GM23248 (cell line): ENCODE results near the gene USP12. TPM values are rescaled to one million over a fixed set of nuclear protein-coding genes. Genes with fewer than 3 reads are reported as not detected.
"Not testable (repeated sequence)": the region's sequence is repeated elsewhere in the genome, so short reads cannot be mapped to it uniquely, and the experiment has no call there.

Experiments used
- DNase-seq: peaks from one replicate; pipeline ENCODE4 v3.0.0-alpha.2; 2015
- H2AFZ ChIP-seq: fragments of 200-600 bp; sonication (generic); 2 replicates; pipeline ENCODE4 v1.6.1; 2016; ENCODE audit warnings: antibody characterized with exemption
- H3F3A ChIP-seq: fragments of 200-600 bp; sonication (generic); 2 replicates; pipeline ENCODE4 v1.6.1; 2016; ENCODE audit warnings: mild to moderate bottlenecking, antibody characterized with exemption, mixed run types; ENCODE audit not compliant: insufficient read depth
- H3K27ac ChIP-seq: fragments of 200-600 bp; sonication (generic); 2 replicates; pipeline ENCODE4 v1.5.1; 2016; ENCODE audit warnings: mild to moderate bottlenecking
- H3K27me3 ChIP-seq: fragments of 200-600 bp; sonication (generic); replicated peaks from 2 replicates; pipeline ENCODE4 v1.6.1; 2016; ENCODE audit warnings: mild to moderate bottlenecking; ENCODE audit not compliant: insufficient read depth
- H3K36me3 ChIP-seq: fragments of 200-600 bp; sonication (generic); 2 replicates; pipeline ENCODE4 v1.6.1; 2016; ENCODE audit warnings: low read depth, mild to moderate bottlenecking
- H3K4me1 ChIP-seq: fragments of 200-600 bp; sonication (generic); 2 replicates; pipeline ENCODE4 v1.6.1; 2016; ENCODE audit warnings: mild to moderate bottlenecking; ENCODE audit not compliant: insufficient read depth
- H3K4me2 ChIP-seq: fragments of 200-600 bp; sonication (generic); one replicate; pipeline ENCODE4 v1.6.1; 2016; ENCODE audit warnings: mild to moderate bottlenecking; ENCODE audit not compliant: unreplicated experiment
- H3K4me3 ChIP-seq: fragments of 200-600 bp; sonication (generic); 2 replicates; pipeline ENCODE4 v1.5.1; 2016; ENCODE audit warnings: mild to moderate bottlenecking
- H3K79me2 ChIP-seq: fragments of 200-600 bp; sonication (generic); 2 replicates; pipeline ENCODE4 v1.6.1; 2016; ENCODE audit warnings: mild to moderate bottlenecking; ENCODE audit not compliant: insufficient read depth
- H3K9ac ChIP-seq: fragments of 200-600 bp; sonication (generic); 2 replicates; pipeline ENCODE4 v1.6.1; 2016; ENCODE audit warnings: mild to moderate bottlenecking
- H3K9me2 ChIP-seq: fragments of 200-600 bp; sonication (generic); 2 replicates; pipeline ENCODE4 v1.6.1; 2016; ENCODE audit warnings: mixed run types, mild to moderate bottlenecking, moderate library complexity; ENCODE audit not compliant: insufficient read depth
- H3K9me3 ChIP-seq: fragments of 200-600 bp; sonication (generic); one replicate; pipeline ENCODE4 v1.6.1; 2017; ENCODE audit warnings: low read depth
- H4K20me1 ChIP-seq: fragments of 200-600 bp; sonication (generic); 2 replicates; pipeline ENCODE4 v1.6.0; 2016; ENCODE audit not compliant: insufficient read depth
- EZH2 ChIP-seq: fragments of 200-600 bp; sonication (generic); IDR thresholded peaks from 2 replicates; pipeline ENCODE4 v1.6.1; 2018; ENCODE audit warnings: antibody characterized with exemption, mild to moderate bottlenecking; ENCODE audit not compliant: insufficient read depth, poor library complexity, severe bottlenecking
- EZH2phosphoT487 ChIP-seq: fragments of 200-600 bp; sonication (generic); IDR thresholded peaks from 2 replicates; pipeline ENCODE4 v1.6.1; 2018; ENCODE audit warnings: antibody characterized with exemption, moderate library complexity, mild to moderate bottlenecking, low read depth; ENCODE audit not compliant: insufficient read depth
- WGBS, 2 experiments: methylation state at CpG; one replicate each; pipeline ENCODE4 v1.1.6; 2015 to 2017; ENCODE audit warnings: low lambda C conversion rate in 2 of 2, low coverage in 1 of 2; ENCODE audit errors: missing lambda C conversion rate in 2 of 2; 5-methylcytosine and 5-hydroxymethylcytosine counted together
- in situ Hi-C: fragments of 300-500 bp; cut with MboI; formaldehyde crosslinking; loops from 2 replicates; pipeline ENCODE4 v1.15.0; 2020
- polyA plus RNA-seq: library from polyadenylated mRNA; unstranded; fragments of >200 nt; fragmentation: Nextera tagmentation; extraction: Ambion mirVana; gene quantifications from 2 replicates; pipeline ENCODE4 v1.2.1, GENCODE V29; 2016
- total RNA-seq: library from RNA; depleted of rRNA; stranded (reverse); fragments of >200 nt; shearing (Covaris generic); gene quantifications from 2 replicates; pipeline ENCODE4 v1.2.3, GENCODE V29; 2014

The USP12 gene
- total and polyA plus RNA-seq, 2 experiments from 2014 or later = 16.0 to 18.9 TPM

- Histone ChIP-seq H3K4me1 (peaks cover 30% of the 10 kb centered on the region), H3K36me3 (no peaks in the 10 kb centered on the region), H3K27me3 (no peaks in the 10 kb centered on the region), H3F3A (peaks cover 18% of the 10 kb centered on the region), H2AFZ (no peak overlapping the region; the same call in 1 of the 2 replicates), H3K27ac (no peak overlapping the region), H3K9me3 (no peaks in the 10 kb centered on the region), H3K9me2 (no peaks in the 10 kb centered on the region), H3K79me2 (no peaks in the 10 kb centered on the region), H3K9ac (no peak overlapping the region), H4K20me1 (no peaks in the 10 kb centered on the region), H3K4me2 (peak overlapping the region; percentile 3), H3K4me3 (no peak overlapping the region)
- TF ChIP-seq EZH2 = no peak
- no peak for TF ChIP-seq EZH2phosphoT487
- in situ Hi-C loops = no loop called here
- 36 to 44% methylated on average over 1 of the region's 1 CpG for WGBS, 2 experiments
- no peak for DNase-seq
Observed at GRCh38 chr13:27192973-27193372, 21.4 kb upstream of the USP12 start.

GRCh38 chr13:27192367-27192766 lies 20.8 kb upstream of the USP12 start:
- H3K9me2 ChIP-seq, in situ Hi-C loops, H3K79me2 ChIP-seq, DNase-seq, H3K4me3 ChIP-seq, H4K20me1 ChIP-seq, H3K27ac ChIP-seq, H3K36me3 ChIP-seq, H3K4me2 ChIP-seq, H3K27me3 ChIP-seq, H3K9ac ChIP-seq, H3K9me3 ChIP-seq: not testable (repeated sequence)
- WGBS, 2 experiments = 17 to 27% methylated on average over 1 of the region's 1 CpG
- H3K4me1 ChIP-seq = peaks cover 30% of the 10 kb centered on the region
- peaks cover 18% of the 10 kb centered on the region for H3F3A ChIP-seq
- peak overlapping the region; percentile 29; the same call in 1 of the 2 replicates for H2AFZ ChIP-seq

GRCh38 chr13:27189192-27189591 lies 17.6 kb upstream of the USP12 start:
- Histone ChIP-seq H3K4me3 (no peak overlapping the region), H3K36me3 (no peaks in the 10 kb centered on the region), H3F3A (0 out of 2 replicates have a peak, but pooled peaks cover 4% of the 10 kb centered on the region), H2AFZ (no peak overlapping the region), H3K27ac (no peak overlapping the region), H3K9ac (no peak overlapping the region), H4K20me1 (no peaks in the 10 kb centered on the region), H3K4me1 (peaks cover 14% of the 10 kb centered on the region), H3K9me2 (no peaks in the 10 kb centered on the region), H3K4me2 (no peak overlapping the region), H3K27me3 (no peaks in the 10 kb centered on the region), H3K9me3 (no peaks in the 10 kb centered on the region), H3K79me2 (no peaks in the 10 kb centered on the region)
- no peak for DNase-seq
- TF ChIP-seq EZH2 (no peak), EZH2phosphoT487 (no peak)
- in situ Hi-C loops = no loop called here

- H3K36me3 ChIP-seq = no peaks in the 10 kb centered on the region
- H3K9me2 ChIP-seq = no peaks in the 10 kb centered on the region
- H2AFZ ChIP-seq = no peak overlapping the region
- no peak overlapping the region for H3K9ac ChIP-seq
- no peak overlapping the region for H3K27ac ChIP-seq
- H3K27me3 ChIP-seq = no peaks in the 10 kb centered on the region
- no peak for TF ChIP-seq EZH2phosphoT487
- no peak for TF ChIP-seq EZH2
- H4K20me1 ChIP-seq = no peaks in the 10 kb centered on the region
- 93 to 96% methylated on average over 4 of the region's 4 CpGs for WGBS, 2 experiments
- H3F3A ChIP-seq = peaks cover 11% of the 10 kb centered on the region
- no peaks in the 10 kb centered on the region for H3K79me2 ChIP-seq
- H3K4me2 ChIP-seq = no peak overlapping the region
- DNase-seq = no peak
- in situ Hi-C loops = no loop called here
- no peak overlapping the region for H3K4me3 ChIP-seq
- H3K4me1 ChIP-seq = peaks cover 17% of the 10 kb centered on the region
- no peaks in the 10 kb centered on the region for H3K9me3 ChIP-seq
Observed at GRCh38 chr13:27188239-27188638, 16.6 kb upstream of the USP12 start.

GRCh38 chr13:27186295-27186694 lies 14.7 kb upstream of the USP12 start:
- no peaks in the 10 kb centered on the region for H3K9me2 ChIP-seq
- H3K79me2 ChIP-seq = no peaks in the 10 kb centered on the region
- no peaks in the 10 kb centered on the region for H3K36me3 ChIP-seq
- no peaks in the 10 kb centered on the region for H3K9me3 ChIP-seq
- H3K9ac ChIP-seq = no peak overlapping the region
- peaks cover 8% of the 10 kb centered on the region for H3F3A ChIP-seq
- TF ChIP-seq EZH2 (no peak), EZH2phosphoT487 (no peak)
- no peaks in the 10 kb centered on the region for H4K20me1 ChIP-seq
- no peak overlapping the region for H3K4me3 ChIP-seq
- H2AFZ ChIP-seq = no peak overlapping the region
- H3K4me1 ChIP-seq = peaks cover 17% of the 10 kb centered on the region
- no peak overlapping the region for H3K4me2 ChIP-seq
- 48 to 57% methylated on average over 5 of the region's 5 CpGs for WGBS, 2 experiments
- no peaks in the 10 kb centered on the region for H3K27me3 ChIP-seq
- H3K27ac ChIP-seq = no peak overlapping the region
- in situ Hi-C loops = no loop called here
- no peak for DNase-seq
